B cell (primary cell): ENCODE data around the gene GPR37L1.

Experiments used
- EZH2 ChIP-seq: IDR thresholded peaks from 2 replicates; pipeline ENCODE4 v1.6.1; 2012; ENCODE audit warnings: borderline replicate concordance, low read depth, mild to moderate bottlenecking, moderate library complexity, low read length; ENCODE audit not compliant: insufficient read depth, poor library complexity, severe bottlenecking
- TF ChIP-seq, protein P1 (sequence below): fragments of 200-600 bp; IDR thresholded peaks from one replicate; pipeline ENCODE4 v1.8.0; 2022; ENCODE audit warnings: antibody characterized with exemption, mild to moderate bottlenecking

DNA sequence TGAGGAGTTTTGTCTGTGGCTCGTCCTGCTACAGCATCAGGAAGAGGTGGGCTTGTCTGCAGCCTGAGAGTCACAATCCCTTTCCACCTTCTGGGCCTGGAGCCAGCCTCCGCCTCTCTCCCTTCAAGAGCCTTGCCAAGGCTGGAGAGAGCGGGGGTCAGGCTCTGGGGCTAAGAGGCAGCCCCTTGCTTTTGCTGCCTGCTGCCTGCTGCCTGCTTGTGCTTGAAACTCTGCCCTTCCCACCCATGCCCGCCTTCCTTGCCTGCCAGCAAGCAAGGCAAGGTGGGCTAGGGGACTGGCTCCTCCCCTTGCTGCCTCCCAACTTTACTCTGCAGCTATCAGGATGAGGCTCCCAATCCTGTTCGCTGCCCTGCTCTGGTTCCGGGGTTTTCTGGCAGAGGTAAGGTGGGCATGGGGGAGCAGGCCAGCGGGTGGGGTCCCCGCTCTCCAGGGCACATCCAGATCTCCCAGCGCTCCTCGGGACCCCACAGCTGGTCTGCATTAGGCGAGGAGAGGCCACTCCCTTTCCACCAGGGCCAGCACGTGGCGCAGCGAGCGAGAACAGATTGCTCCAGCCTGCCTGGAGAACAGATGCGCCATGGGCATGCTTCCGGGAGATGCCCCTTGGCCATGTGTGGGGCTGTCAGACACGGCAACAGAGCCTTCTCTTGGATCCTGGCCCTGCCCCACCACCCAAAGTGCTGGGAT lies 45.1 kb downstream of the GPR37L1 start:
- TF ChIP-seq, protein P1, sequence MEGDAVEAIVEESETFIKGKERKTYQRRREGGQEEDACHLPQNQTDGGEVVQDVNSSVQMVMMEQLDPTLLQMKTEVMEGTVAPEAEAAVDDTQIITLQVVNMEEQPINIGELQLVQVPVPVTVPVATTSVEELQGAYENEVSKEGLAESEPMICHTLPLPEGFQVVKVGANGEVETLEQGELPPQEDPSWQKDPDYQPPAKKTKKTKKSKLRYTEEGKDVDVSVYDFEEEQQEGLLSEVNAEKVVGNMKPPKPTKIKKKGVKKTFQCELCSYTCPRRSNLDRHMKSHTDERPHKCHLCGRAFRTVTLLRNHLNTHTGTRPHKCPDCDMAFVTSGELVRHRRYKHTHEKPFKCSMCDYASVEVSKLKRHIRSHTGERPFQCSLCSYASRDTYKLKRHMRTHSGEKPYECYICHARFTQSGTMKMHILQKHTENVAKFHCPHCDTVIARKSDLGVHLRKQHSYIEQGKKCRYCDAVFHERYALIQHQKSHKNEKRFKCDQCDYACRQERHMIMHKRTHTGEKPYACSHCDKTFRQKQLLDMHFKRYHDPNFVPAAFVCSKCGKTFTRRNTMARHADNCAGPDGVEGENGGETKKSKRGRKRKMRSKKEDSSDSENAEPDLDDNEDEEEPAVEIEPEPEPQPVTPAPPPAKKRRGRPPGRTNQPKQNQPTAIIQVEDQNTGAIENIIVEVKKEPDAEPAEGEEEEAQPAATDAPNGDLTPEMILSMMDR = no peak
- no peak for TF ChIP-seq EZH2
